Activated T-helper 9 cell treated with anti-CD3 and anti-CD28 coated beads, Interleukin-2, amount 50 U/mL, for 16 hours (primary cell): Measurements from ENCODE around the gene RASSF6.
"Not testable (repeated sequence)": the region's sequence is repeated elsewhere in the genome, so short reads cannot be mapped to it uniquely, and the experiment has no call there.

Source experiments
- DNase-seq: peaks from one replicate; pipeline ENCODE4 v3.0.0-alpha.2; 2020; ENCODE audit warnings: low read depth

The RASSF6 gene

DNA sequence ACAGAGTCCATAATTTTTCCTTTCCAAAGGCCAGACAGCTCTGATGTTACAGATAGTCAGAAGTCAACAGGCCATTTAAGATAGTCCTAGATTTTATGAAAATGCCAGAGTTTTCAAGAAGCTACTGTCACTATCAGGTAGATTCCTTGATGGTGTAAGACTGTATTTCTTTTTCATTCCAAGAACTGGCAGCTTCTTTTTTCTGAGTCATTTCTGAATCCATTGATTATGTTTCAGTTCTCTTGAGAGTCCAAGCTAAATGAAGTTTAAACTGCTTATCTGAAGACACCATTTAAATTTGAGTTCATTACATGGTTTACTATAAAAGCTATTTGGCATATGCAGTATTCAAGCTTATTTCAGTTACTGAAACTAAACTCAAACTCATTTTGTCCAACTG, 44.6 kb downstream of the RASSF6 start:
- DNase-seq = no peak

DNA sequence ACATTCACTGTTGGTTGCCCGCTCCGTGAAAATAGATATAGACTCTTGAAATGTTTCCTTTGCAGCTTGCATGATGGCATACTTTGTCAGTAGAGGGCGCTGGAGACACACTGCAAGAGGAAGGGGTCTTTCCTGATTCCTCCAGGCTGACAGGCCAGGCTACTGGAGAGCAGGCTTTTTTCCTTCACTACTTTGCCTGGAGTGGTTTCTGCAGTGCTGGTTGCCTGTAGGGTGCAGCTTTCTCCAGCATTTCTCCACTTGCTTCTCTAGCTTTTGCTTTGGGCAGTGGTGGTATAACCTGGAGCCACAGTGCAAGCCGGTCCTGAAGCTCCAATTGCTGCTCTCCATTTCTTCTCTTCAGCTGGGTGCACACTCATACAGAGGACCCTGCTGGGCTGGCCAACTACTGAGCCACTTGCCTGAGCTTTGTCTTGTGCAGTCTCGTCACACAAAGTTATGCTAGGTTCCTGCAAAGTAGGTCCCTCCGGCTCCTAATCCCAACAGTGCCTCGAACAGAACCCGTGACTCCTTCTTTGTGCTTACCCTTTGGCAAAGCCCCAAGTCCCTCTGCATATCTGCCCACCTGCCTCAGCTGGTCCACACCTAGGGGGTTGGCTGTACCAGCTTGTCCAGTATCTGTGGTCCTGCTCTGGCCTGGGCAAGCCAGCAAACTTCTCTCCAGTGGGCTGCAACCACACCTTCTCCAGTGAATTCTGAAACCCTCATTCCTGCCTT, 46.3 kb downstream of the RASSF6 start:
- no peak for DNase-seq

DNA sequence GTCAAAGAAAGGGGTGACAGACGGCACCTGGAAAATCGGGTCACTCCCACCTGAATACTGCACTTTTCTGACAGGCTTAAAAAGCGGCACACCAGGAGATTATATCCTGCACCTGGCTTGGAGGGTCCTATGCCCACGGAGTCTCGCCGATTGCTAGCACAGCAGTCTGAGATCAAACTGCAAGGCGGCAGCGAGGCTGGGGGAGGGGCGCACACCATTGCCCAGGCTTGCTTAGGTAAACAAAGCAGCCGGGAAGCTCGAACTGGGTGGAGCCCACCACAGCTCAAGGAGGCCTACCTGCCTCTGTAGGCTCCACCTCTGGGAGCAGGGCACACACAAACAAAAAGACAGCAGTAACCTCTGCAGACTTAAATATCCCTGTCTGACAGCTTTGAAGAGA, 69.4 kb downstream of the RASSF6 start:
- not testable (repeated sequence) for DNase-seq

DNA sequence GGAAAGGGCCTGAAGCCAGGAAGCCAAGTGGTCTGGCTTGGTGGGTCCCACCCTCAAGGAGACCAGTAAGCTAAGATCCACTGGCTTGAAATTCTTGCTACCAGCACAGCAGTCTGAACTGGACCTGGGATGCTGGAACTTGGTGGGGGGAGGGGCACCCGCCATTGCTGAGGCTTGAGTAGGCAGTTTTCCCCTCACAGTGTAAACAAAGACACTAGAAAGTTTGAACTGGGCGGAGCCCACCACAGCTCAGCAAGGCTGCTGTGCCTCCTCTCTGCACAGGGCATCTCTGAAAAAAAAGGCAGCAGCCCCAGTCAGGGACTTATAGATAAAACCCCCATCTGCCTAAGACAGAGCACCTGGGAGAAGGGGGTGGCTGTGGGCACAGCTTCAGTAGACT, 75.6 kb downstream of the RASSF6 start:
- DNase-seq = no peak

DNA sequence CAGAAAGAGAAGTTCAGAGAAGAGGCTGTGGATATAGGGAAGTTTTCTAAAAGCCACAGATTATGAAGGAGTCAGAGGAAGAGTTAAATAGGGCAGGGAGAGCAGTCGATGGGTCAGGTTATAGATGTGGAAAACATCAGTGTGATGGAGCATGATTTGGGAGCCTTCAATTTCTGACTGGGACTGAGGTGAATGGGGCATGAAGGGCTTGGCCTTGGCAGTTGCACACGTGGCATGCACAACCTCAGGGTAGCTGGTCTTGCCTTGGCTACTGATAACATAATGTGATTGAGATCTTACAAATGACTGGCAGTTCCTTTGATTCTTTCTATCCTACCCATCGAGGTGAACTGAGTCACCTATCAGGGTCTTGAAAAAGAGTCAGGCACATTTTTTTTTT, 79.0 kb downstream of the RASSF6 start:
- DNase-seq = no peak

DNA sequence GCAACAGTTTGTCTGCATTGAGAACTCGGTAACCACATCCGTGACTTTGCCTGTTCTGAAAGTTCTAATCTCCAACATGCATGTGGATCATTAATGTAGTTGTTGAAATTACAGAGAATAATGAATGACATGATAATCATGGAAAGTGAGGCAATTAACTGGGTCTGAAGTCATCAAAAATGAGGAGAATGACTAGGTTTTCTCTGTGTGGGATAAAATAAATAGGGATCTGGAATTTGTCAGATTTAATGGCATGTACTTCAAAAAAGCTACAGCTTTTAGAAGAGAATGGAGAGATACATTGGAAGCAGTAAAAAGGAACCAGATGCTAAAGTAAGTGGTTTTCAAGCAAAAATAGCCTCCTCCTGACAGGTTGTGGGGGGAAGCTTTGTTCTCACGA, 79.4 kb downstream of the RASSF6 start:
- DNase-seq = no peak

DNA sequence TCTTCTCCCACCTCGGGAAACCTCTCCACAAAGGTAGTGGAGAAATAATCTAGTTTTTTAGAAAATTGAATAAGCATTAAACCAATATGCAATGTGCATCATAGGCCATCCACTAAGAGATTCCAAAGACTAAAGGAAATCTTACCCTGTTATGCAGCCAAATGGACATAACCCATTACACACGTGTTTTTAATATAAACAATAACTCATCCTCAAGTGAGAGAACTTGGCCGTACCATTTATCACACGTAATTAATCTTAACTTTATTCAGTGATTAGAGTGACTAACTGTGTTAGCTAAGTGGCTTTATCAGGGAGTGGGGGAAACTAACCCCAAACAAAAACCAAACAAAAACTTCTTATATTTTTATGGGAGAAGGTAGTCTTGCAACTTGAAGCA, 80.8 kb downstream of the RASSF6 start:
- no peak for DNase-seq

DNA sequence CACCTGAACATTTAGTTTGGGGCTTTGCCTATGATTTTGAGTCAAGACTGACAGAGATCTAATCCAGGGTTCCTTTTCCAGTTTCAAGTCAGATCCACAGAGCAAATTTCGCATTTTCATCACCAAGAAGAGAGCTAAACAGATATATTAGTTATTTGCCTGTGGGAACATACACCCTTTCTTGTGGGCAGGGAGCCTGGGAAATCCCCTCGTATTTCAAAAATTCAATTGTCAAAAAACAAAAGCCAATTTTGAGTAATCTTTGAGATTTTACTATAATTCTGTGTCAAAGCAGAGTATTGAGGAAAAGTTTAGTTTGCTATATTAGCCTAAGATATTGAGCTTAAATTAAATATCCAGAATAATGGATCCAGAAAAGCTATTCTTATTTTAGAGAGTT, 82.1 kb downstream of the RASSF6 start:
- DNase-seq = no peak

DNA sequence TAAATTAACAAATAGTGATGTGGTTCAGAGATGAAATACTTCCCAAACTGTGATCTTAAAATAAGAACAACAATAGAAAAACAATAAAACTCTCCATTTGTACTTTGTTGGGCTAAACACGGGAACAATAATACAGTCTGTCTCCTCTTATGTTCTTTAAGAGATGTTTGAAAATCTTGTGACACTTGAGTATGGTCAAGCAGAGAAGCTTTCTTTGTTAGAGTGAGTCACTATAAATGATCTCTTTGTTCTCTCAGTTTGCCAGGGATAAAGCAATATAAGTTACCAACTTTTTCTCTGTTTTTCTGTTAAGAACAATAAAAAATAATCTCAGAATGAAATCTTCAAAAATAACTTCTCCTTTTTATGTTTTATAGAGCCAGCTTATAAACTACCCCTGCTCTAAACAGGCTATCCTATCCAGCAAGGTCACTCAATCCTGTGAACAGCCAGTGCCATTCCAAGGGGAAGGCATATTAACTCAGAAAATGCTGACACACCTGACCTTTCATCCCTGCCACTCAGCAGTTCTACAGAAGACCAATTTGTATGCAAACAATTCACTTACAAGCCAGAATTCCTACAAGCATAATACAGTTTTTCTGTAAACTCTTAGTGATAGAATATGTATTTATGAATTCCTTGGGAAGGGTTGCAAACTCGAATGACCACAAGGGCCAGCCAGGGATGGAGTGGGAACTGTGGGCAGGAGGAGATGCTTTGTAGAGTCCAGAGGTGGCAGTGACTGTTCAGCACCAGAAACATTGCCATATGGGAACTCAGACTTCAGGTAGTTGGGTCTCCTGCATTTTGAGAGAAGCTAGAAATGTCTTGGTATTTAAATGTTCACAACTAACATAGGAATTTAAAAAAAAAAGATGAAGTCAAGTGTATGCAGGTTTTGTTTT, 86.5 kb downstream of the RASSF6 start:
- no peak for DNase-seq

DNA sequence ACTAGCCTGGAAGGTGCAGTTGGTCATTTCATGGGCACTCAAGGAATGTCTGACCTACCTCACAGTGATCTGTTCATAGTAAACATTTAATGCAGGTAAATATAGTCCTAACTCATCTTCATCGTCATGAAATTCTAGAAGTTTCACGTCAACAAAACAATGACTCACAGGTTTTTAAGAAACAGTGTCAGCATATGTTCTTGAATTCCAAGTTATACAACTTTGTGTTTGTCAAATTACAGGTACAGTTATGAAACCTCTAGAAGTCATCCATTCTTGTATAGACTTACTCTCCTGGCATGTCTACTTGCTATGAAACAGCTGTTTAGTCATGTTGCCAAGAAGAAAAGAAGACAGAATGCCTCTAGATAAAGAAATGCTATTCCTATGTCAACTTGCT, 92.1 kb downstream of the RASSF6 start:
- DNase-seq = no peak

DNA sequence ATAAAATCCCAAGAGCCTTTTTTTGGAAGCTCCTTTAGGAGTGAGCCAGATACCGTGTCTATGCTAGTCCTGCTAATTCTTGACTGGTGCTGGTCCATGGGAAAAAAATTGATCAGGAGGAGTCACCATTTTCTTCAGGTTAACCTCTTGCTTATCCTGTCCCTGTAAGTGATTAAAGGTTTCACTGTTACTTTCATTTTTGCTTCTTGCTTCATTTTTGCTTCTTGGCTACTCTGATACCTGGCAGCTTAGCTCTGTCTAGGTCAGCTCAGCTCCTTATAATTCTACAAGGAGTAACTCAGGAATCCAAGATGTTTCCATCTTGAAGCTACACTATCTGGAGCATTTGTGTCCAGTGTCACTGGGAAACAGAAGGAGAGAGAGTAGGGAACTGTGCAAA, 93.0 kb downstream of the RASSF6 start:
- DNase-seq = no peak

DNA sequence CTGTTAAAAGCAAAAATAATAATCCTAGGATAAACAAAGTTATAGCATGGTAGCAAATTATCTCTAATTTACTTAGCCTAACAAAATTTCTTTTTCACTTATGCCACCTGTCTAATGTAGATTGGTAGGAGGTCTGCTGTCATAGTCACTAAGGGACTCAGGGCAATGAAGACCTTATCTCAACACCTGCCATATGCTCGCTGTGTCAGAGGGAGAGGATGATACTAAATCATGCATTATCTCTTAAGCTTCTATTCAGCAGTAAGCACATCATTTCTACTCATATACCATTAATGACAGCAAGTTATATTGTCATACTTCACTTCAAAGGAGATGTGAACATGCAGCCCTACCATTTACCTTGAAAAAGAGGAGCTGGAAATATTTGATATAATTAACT, 94.6 kb downstream of the RASSF6 start:
- DNase-seq = no peak

DNA sequence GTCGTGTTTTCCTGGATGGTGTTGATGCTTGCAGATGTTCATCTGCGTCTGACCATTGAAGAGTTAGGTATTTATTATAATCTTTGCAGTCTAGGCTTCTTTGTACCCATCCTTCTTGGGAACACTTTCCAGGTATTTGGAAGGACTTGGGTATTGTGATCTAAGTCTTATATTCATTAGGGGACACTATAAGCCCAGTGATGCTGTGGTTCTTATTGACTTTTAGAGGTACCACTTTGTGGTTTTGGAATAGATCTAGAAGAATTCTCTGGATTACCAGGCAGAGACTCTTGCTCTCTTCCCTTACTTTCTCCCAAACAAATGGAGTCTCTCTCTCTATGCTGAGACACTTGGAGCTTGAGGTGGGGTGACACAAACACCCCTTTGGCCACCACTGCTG, 97.1 kb downstream of the RASSF6 start:
- no peak for DNase-seq
